ENCODE data around the gene AHCYL2. TPM values are rescaled to one million over a fixed set of nuclear protein-coding genes. Genes with fewer than 3 reads are reported as not detected.

Gene AHCYL2
- total and polyA plus RNA-seq, 2 donors (not counting 1 experiment from before 2014, with no cell fraction given): 8.8 to 26.2 TPM

DNA sequence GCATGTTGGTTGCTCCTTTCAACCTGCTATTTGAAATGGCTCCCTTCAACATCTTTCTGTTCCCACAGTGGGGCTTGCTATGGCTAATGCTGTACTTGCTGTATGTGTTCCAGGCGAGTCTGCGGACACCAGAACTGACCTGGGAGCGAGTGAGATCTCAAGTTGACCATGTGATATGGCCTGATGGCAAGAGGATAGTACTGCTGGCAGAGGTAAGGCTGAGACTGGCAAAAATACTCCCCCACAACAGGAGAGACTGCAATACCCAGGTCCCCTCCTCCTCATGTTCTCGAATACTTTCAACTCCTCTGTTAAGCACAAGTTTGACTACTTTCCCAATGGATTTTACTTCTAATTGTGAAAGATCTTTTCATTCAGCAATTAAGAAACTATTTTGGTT, 197.9 kb downstream of the AHCYL2 start:
- Histone ChIP-seq H3K9me3 (ENCODE audit: control extremely low read depth in 1 of 3, control insufficient read depth in 2 of 3, insufficient read depth in 1 of 3, low read length in 2 of 3) (no peaks in the 10 kb centered on the region), H2AFZ (ENCODE audit: insufficient read depth, low read depth, low read length, poor library complexity, severe bottlenecking) (no peak overlapping the region), H3K27ac (ENCODE audit: low read length in 2 of 2) (no peak overlapping the region), H3K4me1 (ENCODE audit: control insufficient read depth in 2 of 2, insufficient read depth in 2 of 2, low read length in 2 of 2) (no peaks in the 10 kb centered on the region), H3K4me3 (ENCODE audit: control extremely low read depth in 1 of 5, extremely low read depth in 1 of 5, insufficient read depth in 1 of 5, low read depth in 2 of 5, low read length in 4 of 5) (no peak overlapping the region), H3K9ac (ENCODE audit: low read length) (no peak overlapping the region), H3K36me3 (replicated peaks in 1 of 2; ENCODE audit: control extremely low read depth in 1 of 2, control insufficient read depth in 1 of 2, extremely low read depth in 1 of 2, insufficient read depth in 2 of 2, low read length in 1 of 2) (peaks cover 7 to 14% of the 10 kb centered on the region in 2 experiments), H3K79me2 (ENCODE audit: control insufficient read depth, insufficient read depth, low read length) (no peaks in the 10 kb centered on the region), H3K4me2 (replicated peaks; ENCODE audit: low read depth, low read length, poor library complexity, severe bottlenecking) (no peak overlapping the region), H3K27me3 (replicated peaks in 1 of 4; ENCODE audit: control extremely low read depth in 1 of 4, control insufficient read depth in 3 of 4, insufficient read depth in 4 of 4, low read length in 3 of 4) (no peaks in the 10 kb centered on the region), H4K20me1 (ENCODE audit: control insufficient read depth, insufficient read depth, low read length, poor library complexity, severe bottlenecking) (no peaks in the 10 kb centered on the region)
- ChIA-PET CTCF (interaction anchor here (1.6 kb wide), 1 partner anchor 205 kb away, joined by 3 read pairs; no protein-coding TSS in a partner anchor), POLR2A (no interaction called here)
- no peak overlapping the region for H3K27ac Mint-ChIP-seq
- intact Hi-C loops (cut with micrococcal nuclease): no loop called here
- H3K27me3 Mint-ChIP-seq: no peaks in the 10 kb centered on the region
- H3K4me3 Mint-ChIP-seq: no peak overlapping the region
- DNase-seq (no peak), ATAC-seq (ENCODE audit: low read depth) (no peak)
- H3K4me1 Mint-ChIP-seq: no peaks in the 10 kb centered on the region
- no peaks in the 10 kb centered on the region for H3K9me3 Mint-ChIP-seq (ENCODE audit: insufficient read depth)
- TF ChIP-seq, protein P1, sequence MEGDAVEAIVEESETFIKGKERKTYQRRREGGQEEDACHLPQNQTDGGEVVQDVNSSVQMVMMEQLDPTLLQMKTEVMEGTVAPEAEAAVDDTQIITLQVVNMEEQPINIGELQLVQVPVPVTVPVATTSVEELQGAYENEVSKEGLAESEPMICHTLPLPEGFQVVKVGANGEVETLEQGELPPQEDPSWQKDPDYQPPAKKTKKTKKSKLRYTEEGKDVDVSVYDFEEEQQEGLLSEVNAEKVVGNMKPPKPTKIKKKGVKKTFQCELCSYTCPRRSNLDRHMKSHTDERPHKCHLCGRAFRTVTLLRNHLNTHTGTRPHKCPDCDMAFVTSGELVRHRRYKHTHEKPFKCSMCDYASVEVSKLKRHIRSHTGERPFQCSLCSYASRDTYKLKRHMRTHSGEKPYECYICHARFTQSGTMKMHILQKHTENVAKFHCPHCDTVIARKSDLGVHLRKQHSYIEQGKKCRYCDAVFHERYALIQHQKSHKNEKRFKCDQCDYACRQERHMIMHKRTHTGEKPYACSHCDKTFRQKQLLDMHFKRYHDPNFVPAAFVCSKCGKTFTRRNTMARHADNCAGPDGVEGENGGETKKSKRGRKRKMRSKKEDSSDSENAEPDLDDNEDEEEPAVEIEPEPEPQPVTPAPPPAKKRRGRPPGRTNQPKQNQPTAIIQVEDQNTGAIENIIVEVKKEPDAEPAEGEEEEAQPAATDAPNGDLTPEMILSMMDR (IDR thresholded peaks at IDR 0.05): no peak
- no peak for TF ChIP-seq EZH2 (IDR thresholded peaks at IDR 0.05; ENCODE audit: borderline replicate concordance, insufficient read depth, low read depth, low read length, poor library complexity, severe bottlenecking)
- no CpG with 5 or more reads among the region's 4 CpGs for WGBS (ENCODE audit: insufficient coverage)

GRCh38 chr7:129423700-129424410, 199.0 kb downstream of the AHCYL2 start:
- Mint-ChIP-seq H3K9me3 (ENCODE audit: insufficient read depth) (no peaks in the 10 kb centered on the region), H3K4me1 (no peaks in the 10 kb centered on the region), H3K27me3 (no peaks in the 10 kb centered on the region), H3K4me3 (no peak overlapping the region), H3K27ac (no peak overlapping the region)
- Histone ChIP-seq H3K79me2 (ENCODE audit: control insufficient read depth, insufficient read depth, low read length) (no peaks in the 10 kb centered on the region), H3K36me3 (replicated peaks in 1 of 2; ENCODE audit: control extremely low read depth in 1 of 2, control insufficient read depth in 1 of 2, extremely low read depth in 1 of 2, insufficient read depth in 2 of 2, low read length in 1 of 2) (peaks cover 7 to 14% of the 10 kb centered on the region in 2 experiments), H3K9me3 (ENCODE audit: control extremely low read depth in 1 of 3, control insufficient read depth in 2 of 3, insufficient read depth in 1 of 3, low read length in 2 of 3) (no peaks in the 10 kb centered on the region), H3K27me3 (replicated peaks in 1 of 4; ENCODE audit: control extremely low read depth in 1 of 4, control insufficient read depth in 3 of 4, insufficient read depth in 4 of 4, low read length in 3 of 4) (no peaks in the 10 kb centered on the region), H3K4me1 (ENCODE audit: control insufficient read depth in 2 of 2, insufficient read depth in 2 of 2, low read length in 2 of 2) (no peaks in the 10 kb centered on the region), H4K20me1 (ENCODE audit: control insufficient read depth, insufficient read depth, low read length, poor library complexity, severe bottlenecking) (no peaks in the 10 kb centered on the region), H3K4me2 (replicated peaks; ENCODE audit: low read depth, low read length, poor library complexity, severe bottlenecking) (no peak overlapping the region), H3K27ac (ENCODE audit: low read length in 2 of 2) (no peak overlapping the region), H3K9ac (ENCODE audit: low read length) (no peak overlapping the region), H3K4me3 (ENCODE audit: control extremely low read depth in 1 of 5, extremely low read depth in 1 of 5, insufficient read depth in 1 of 5, low read depth in 2 of 5, low read length in 4 of 5) (no peak overlapping the region), H2AFZ (ENCODE audit: insufficient read depth, low read depth, low read length, poor library complexity, severe bottlenecking) (no peak overlapping the region)
- intact Hi-C loops (cut with micrococcal nuclease): no loop called here
- ChIA-PET CTCF (interaction anchor here (1.6 kb wide), 1 partner anchor 206 kb away, joined by 3 read pairs; no protein-coding TSS in a partner anchor), POLR2A (no interaction called here)
- WGBS (ENCODE audit: insufficient coverage): no CpG with 5 or more reads among the region's 2 CpGs
- ATAC-seq (ENCODE audit: low read depth) (no peak), DNase-seq (no peak)
- no peak for TF ChIP-seq EZH2 (IDR thresholded peaks at IDR 0.05; ENCODE audit: borderline replicate concordance, insufficient read depth, low read depth, low read length, poor library complexity, severe bottlenecking)
- TF ChIP-seq, protein P1 (IDR thresholded peaks at IDR 0.05): no peak

Measured in B cell (primary cell).